HepG2 (cell line): ENCODE measurements around the gene PLEKHG5. TPM values are rescaled to one million over a fixed set of nuclear protein-coding genes. Genes with fewer than 3 reads are reported as not detected.

Experiments
- ATAC-seq: fragments of 200-7000 bp; cut with Tn5 transposase; 3 replicates; pipeline ENCODE4 v1.9.1; 2020; ENCODE audit warnings: mild to moderate bottlenecking, moderate library complexity
- BruUV-seq: library from RNA; stranded (reverse); fragments of 400-500 nt; replicated peaks from 2 replicates; lab custom pipeline; 2021; lab: Mats Ljungman, UMichigan
- CTCF ChIA-PET: fragments of 300-600 bp; formaldehyde crosslinking; extraction: SDS; loops from one replicate; lab custom pipeline; 2021; ENCODE audit warnings: low total read pairs, inconsistent platforms, low intra/inter-chr PET ratio; lab: Yijun Ruan, JAX
- POLR2A ChIA-PET: fragments of 350-600 bp; sonication (Branson Sonifier 250); formaldehyde crosslinking; loops from one replicate; lab custom pipeline; 2020; ENCODE audit warnings: antibody characterized with exemption, inconsistent platforms; lab: Yijun Ruan, JAX
- DNase-seq: peaks from one replicate; pipeline ENCODE4 v3.0.0-alpha.2; 2015; ENCODE audit warnings: low spot score
- FAIRE-seq: peaks from 3 replicates; lab custom pipeline; 2011; peaks lifted over from hg19 to GRCh38; lab: Jason Lieb, UNC
- H2AFZ ChIP-seq: one replicate; pipeline ENCODE4 v1.6.1; 2011; ENCODE audit warnings: low read length, inconsistent platforms
- H3K27ac ChIP-seq: fragments of 300-600 bp; 3 replicates; pipeline ENCODE4 v1.8.0; 2011; ENCODE audit warnings: mixed run types, mild to moderate bottlenecking, mixed read lengths, low read length, inconsistent platforms; ENCODE audit not compliant: insufficient read depth; ENCODE audit errors: extremely low read length
- H3K27me3 ChIP-seq, 2 experiments: fragments of 200-600 bp in 1 of 2; 2 replicates in 1 of 2; 3 replicates in 1 of 2; pipeline versions ENCODE4 v1.6.0 to v1.8.0; 2011; ENCODE audit warnings: low read length in 2 of 2, mild to moderate bottlenecking in 2 of 2, moderate library complexity in 2 of 2, inconsistent platforms in 1 of 2; ENCODE audit not compliant: insufficient read depth in 2 of 2, control insufficient read depth in 1 of 2
- H3K36me3 ChIP-seq, 2 experiments: fragments of 200-600 bp in 1 of 2; replicated peaks in 1 of 2; 2 replicates in 1 of 2; 3 replicates in 1 of 2; pipeline versions ENCODE4 v1.5.1 to v1.8.0; 2011; ENCODE audit warnings: low read length in 2 of 2, inconsistent platforms in 1 of 2; ENCODE audit not compliant: insufficient read depth in 2 of 2, control insufficient read depth in 1 of 2
- H3K4me1 ChIP-seq: 2 replicates; pipeline ENCODE4 v1.5.1; 2012; ENCODE audit warnings: low read length, inconsistent platforms; ENCODE audit not compliant: insufficient read depth
- H3K4me2 ChIP-seq: 2 replicates; pipeline ENCODE4 v1.6.0; 2011; ENCODE audit warnings: low read depth, low read length, inconsistent platforms
- H3K4me3 ChIP-seq, 3 experiments: fragments of 200-600 bp in 1 of 3; sonication (generic), shearing (Covaris generic) in 1 of 3; replicated peaks in 1 of 3; 2 replicates each; pipeline ENCODE4 v1.5.1; 2011 to 2016; ENCODE audit warnings: low read length in 3 of 3, inconsistent platforms in 2 of 3, low read depth in 2 of 3, mild to moderate bottlenecking in 2 of 3, control low read depth in 1 of 3, mixed read lengths in 1 of 3; ENCODE audit not compliant: insufficient read depth in 1 of 3
- H3K79me2 ChIP-seq: one replicate; pipeline ENCODE4 v1.6.1; 2011; ENCODE audit warnings: low read length, inconsistent platforms; ENCODE audit not compliant: insufficient read depth
- H3K9ac ChIP-seq: 2 replicates; pipeline ENCODE4 v1.6.0; 2011; ENCODE audit warnings: mild to moderate bottlenecking, low read depth, low read length, inconsistent platforms; ENCODE audit not compliant: insufficient read depth
- H3K9me3 ChIP-seq: 2 replicates; pipeline ENCODE4 v1.5.1; 2012; ENCODE audit warnings: mild to moderate bottlenecking, low read length
- H4K20me1 ChIP-seq: 2 replicates; pipeline ENCODE4 v1.6.0; 2011; ENCODE audit warnings: inconsistent platforms, mild to moderate bottlenecking, low read length, moderate library complexity; ENCODE audit not compliant: insufficient read depth
- ELF3 ChIP-seq: IDR thresholded peaks from 2 replicates; pipeline ENCODE4 v1.6.1; 2016; ENCODE audit warnings: missing genetic modification reagents, missing compliant biosample characterization
- HIVEP1 ChIP-seq: sonication (generic); formaldehyde crosslinking; IDR thresholded peaks from 2 replicates; pipeline ENCODE4 v1.4.0; 2020; ENCODE audit warnings: mild to moderate bottlenecking, missing genetic modification reagents
- HMGA1 ChIP-seq: sonication (generic); formaldehyde crosslinking; conservative IDR thresholded peaks from 2 replicates; pipeline ENCODE4 v1.4.0; 2020; ENCODE audit warnings: missing genetic modification reagents
- IRF2 ChIP-seq: IDR thresholded peaks from 2 replicates; pipeline ENCODE4 v1.6.1; 2018; ENCODE audit warnings: missing genetic modification reagents, missing compliant biosample characterization
- KMT2B ChIP-seq: IDR thresholded peaks from 2 replicates; pipeline ENCODE4 v1.6.1; 2016; ENCODE audit warnings: missing genetic modification reagents, missing compliant biosample characterization
- MAFG ChIP-seq: sonication (generic); formaldehyde crosslinking; IDR thresholded peaks from 2 replicates; pipeline ENCODE4 v1.5.1; 2020; ENCODE audit warnings: mild to moderate bottlenecking, missing genetic modification reagents
- PATZ1 ChIP-seq: sonication (generic); formaldehyde crosslinking; IDR thresholded peaks from 2 replicates; pipeline ENCODE4 v1.4.0; 2020; ENCODE audit warnings: missing genetic modification reagents
- TEAD2 ChIP-seq: sonication (generic); formaldehyde crosslinking; IDR thresholded peaks from 2 replicates; pipeline ENCODE4 v1.9.0; 2021; ENCODE audit warnings: missing genetic modification reagents
- U2AF2 ChIP-seq: fragments of 200-400 bp; formaldehyde crosslinking; IDR thresholded peaks from 2 replicates; pipeline ENCODE4 v1.6.1; 2017; ENCODE audit warnings: low read depth, mild to moderate bottlenecking, low read length
- ZNF350 ChIP-seq: sonication (generic); formaldehyde crosslinking; IDR thresholded peaks from 2 replicates; pipeline ENCODE4 v1.4.0; 2020; ENCODE audit warnings: mild to moderate bottlenecking, low read depth, missing genetic modification reagents, borderline replicate concordance
- ZNF431 ChIP-seq: sonication (generic); formaldehyde crosslinking; IDR thresholded peaks from 2 replicates; pipeline ENCODE4 v1.9.0; 2022; ENCODE audit warnings: missing genetic modification reagents, low read depth, mild to moderate bottlenecking, borderline replicate concordance
- ZNF563 ChIP-seq: sonication (generic); formaldehyde crosslinking; IDR thresholded peaks from 2 replicates; pipeline ENCODE4 v1.8.0; 2022; ENCODE audit warnings: mild to moderate bottlenecking, moderate library complexity, missing genetic modification reagents
- ZNF629 ChIP-seq: sonication (generic); formaldehyde crosslinking; conservative IDR thresholded peaks from 2 replicates; pipeline ENCODE4 v1.5.0; 2020; ENCODE audit warnings: missing genetic modification reagents
- ZNF782 ChIP-seq: sonication (generic); formaldehyde crosslinking; IDR thresholded peaks from 2 replicates; pipeline ENCODE4 v1.4.0; 2020; ENCODE audit warnings: missing genetic modification reagents, mild to moderate bottlenecking, borderline replicate concordance
- ZNF788 ChIP-seq: sonication (generic); formaldehyde crosslinking; IDR thresholded peaks from 2 replicates; pipeline ENCODE4 v1.5.0; 2020; ENCODE audit warnings: mild to moderate bottlenecking, missing genetic modification reagents, borderline replicate concordance
- ZNF878 ChIP-seq: sonication (generic); formaldehyde crosslinking; IDR thresholded peaks from 2 replicates; pipeline ENCODE4 v1.8.1; 2023; ENCODE audit warnings: mild to moderate bottlenecking, missing genetic modification reagents, moderate library complexity
- WGBS: methylation state at CpG from one replicate; pipeline ENCODE4 v1.1.6; 2017; ENCODE audit warnings: low lambda C conversion rate; 5-methylcytosine and 5-hydroxymethylcytosine counted together
- in situ Hi-C: cut with HindIII; loops from 2 replicates; pipeline ENCODE4 v1.10.0; 2017; ENCODE audit warnings: low pct_unique_long_range_greater_than_20kb; ENCODE audit not compliant: extremely low pct_ligation_motif_present
- intact Hi-C: fragments of 100-400 bp; cut with micrococcal nuclease; formaldehyde crosslinking; loops from one replicate; pipeline ENCODE4 v1.10.0; 2022; ENCODE audit not compliant: unreplicated experiment
- polyA plus RNA-seq, 8 experiments: library from polyadenylated mRNA; depleted of rRNA in 3 of 8; stranded (reverse) in 7 of 8; unstranded in 1 of 8; fragments of >200 nt; fragmentation: Illumina TruSeq in 4 of 8; extraction: Trizol in 4 of 8; gene quantifications; 2 replicates each; pipeline versions ENCODE4 v1.2.1 to v1.2.3, GENCODE V29; 2011 to 2016; ENCODE audit warnings: low read depth in 4 of 8, missing spikeins in 1 of 8, mixed read lengths in 1 of 8; ENCODE audit not compliant: insufficient read depth in 1 of 8
- total RNA-seq, 5 experiments: library from RNA; depleted of rRNA; stranded (reverse); fragments of >200 nt; fragmentation: Illumina TruSeq; extraction: Trizol; gene quantifications; 2 replicates each; pipeline ENCODE4 v1.2.3, GENCODE V29; 2016; ENCODE audit warnings: low read depth in 1 of 5
- TF ChIP-seq, protein P1 (sequence below): sonication (generic); formaldehyde crosslinking; conservative IDR thresholded peaks from 2 replicates; pipeline ENCODE4 v1.8.0; 2022; ENCODE audit warnings: low read depth, missing genetic modification reagents

Gene PLEKHG5
- total and polyA plus RNA-seq, 2 of the 13 experiments (the other 11 are each of a cell fraction or from before 2014, with no cell fraction given) = 1.9 to 3.5 TPM

DNA sequence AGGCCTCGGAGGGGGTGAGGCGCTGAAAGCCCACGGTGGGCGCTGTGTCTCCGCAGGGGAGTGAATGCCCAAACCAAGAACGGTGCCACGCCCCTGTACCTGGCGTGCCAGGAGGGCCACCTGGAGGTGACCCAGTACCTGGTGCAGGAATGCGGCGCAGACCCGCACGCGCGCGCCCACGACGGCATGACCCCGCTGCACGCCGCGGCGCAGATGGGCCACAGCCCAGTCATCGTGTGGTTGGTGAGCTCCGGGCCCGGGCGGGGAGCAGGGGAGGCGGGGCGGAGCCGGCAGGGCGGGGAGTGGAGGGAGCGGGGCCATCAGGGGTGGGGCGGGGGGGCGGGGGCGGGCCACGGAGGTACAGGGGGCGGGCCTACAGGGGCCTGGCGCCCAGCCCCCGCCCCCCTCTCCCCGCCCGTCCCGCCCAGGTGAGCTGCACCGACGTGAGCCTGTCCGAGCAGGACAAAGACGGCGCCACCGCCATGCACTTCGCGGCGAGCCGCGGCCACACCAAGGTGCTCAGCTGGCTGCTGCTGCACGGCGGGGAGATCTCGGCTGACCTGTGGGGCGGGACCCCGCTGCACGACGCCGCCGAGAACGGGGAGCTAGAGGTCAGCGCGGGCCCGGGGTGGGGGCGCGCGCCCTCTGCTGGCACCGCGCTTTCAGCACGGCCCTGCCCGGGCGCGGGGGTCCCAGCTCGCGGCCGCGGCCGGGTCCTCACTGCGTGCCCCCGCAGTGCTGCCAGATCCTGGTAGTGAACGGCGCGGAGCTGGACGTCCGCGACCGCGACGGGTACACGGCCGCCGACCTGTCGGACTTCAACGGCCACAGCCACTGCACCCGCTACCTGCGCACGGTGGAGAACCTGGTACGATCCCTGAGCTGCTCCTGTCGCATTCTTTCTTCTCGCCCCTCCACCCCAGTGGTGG, 51.0 kb downstream of the PLEKHG5 start (continued):
- no peak for TF ChIP-seq ZNF878

GRCh38 chr1:6438047-6438525, 53.4 kb downstream of the PLEKHG5 start:
- WGBS = 9% methylated on average over 5 of the region's 5 CpGs
- Histone ChIP-seq H3K27me3 (peaks cover 6 to 31% of the 10 kb centered on the region in 2 experiments), H3K9ac (no peak overlapping the region), H3K4me2 (no peak overlapping the region), H4K20me1 (no peaks in the 10 kb centered on the region), H3K27ac (no peak overlapping the region), H3K4me1 (peaks cover 30% of the 10 kb centered on the region), H3K9me3 (no peaks in the 10 kb centered on the region), H2AFZ (no peak overlapping the region), H3K36me3 (no peaks in the 10 kb centered on the region), H3K4me3 (no peak overlapping the region), H3K79me2 (no peaks in the 10 kb centered on the region)
- ChIA-PET POLR2A (interaction anchor here (1.1 to 1.4 kb wide), 3 partner anchors 10 to 15 kb away, joined by 3 to 5 read pairs (median 4); no protein-coding TSS in a partner anchor), CTCF (interaction anchor here (0.7 to 1.6 kb wide), 2 partner anchors 15 to 41 kb away, joined by 3 to 12 read pairs; no protein-coding TSS in a partner anchor)
- DNase-seq = peak; percentile 66
- ATAC-seq = peak; percentile 79
- peak; percentile 90 for FAIRE-seq
- in situ Hi-C loops = no loop called here
- BruUV-seq = no TSS peak
- intact Hi-C loops = no loop called here
- 0 out of 2 replicates have a peak, but pooled peaks have one; percentile 32 for TF ChIP-seq KMT2B (CRISPR knock-in tag)
- TF ChIP-seq HIVEP1 (CRISPR knock-in tag) = 0 out of 2 replicates have a peak, but pooled peaks have one; percentile 10
- 0 out of 2 replicates have a peak, but pooled peaks have one; percentile 4 for TF ChIP-seq ZNF629 (CRISPR knock-in tag)
- TF ChIP-seq ZNF563 (CRISPR knock-in tag) = no peak
- TF ChIP-seq TEAD2 (CRISPR knock-in tag) = no peak
- TF ChIP-seq, protein P1, sequence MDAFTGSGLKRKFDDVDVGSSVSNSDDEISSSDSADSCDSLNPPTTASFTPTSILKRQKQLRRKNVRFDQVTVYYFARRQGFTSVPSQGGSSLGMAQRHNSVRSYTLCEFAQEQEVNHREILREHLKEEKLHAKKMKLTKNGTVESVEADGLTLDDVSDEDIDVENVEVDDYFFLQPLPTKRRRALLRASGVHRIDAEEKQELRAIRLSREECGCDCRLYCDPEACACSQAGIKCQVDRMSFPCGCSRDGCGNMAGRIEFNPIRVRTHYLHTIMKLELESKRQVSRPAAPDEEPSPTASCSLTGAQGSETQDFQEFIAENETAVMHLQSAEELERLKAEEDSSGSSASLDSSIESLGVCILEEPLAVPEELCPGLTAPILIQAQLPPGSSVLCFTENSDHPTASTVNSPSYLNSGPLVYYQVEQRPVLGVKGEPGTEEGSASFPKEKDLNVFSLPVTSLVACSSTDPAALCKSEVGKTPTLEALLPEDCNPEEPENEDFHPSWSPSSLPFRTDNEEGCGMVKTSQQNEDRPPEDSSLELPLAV (CRISPR knock-in tag) = no peak
- no peak for TF ChIP-seq HMGA1 (CRISPR knock-in tag)
- TF ChIP-seq ZNF782 (CRISPR knock-in tag) = peak; percentile 59; the same call in 1 of the 2 replicates
- TF ChIP-seq MAFG (CRISPR knock-in tag) = no peak
- TF ChIP-seq ELF3 = 0 out of 2 replicates have a peak, but pooled peaks have one; percentile 13
- TF ChIP-seq PATZ1 (CRISPR knock-in tag) = peak; percentile 36; the same call in 1 of the 2 replicates
- 0 out of 2 replicates have a peak, but pooled peaks have one; percentile 18 for TF ChIP-seq IRF2
- TF ChIP-seq U2AF2 = no peak
- 0 out of 2 replicates have a peak, but pooled peaks have one; percentile 22 for TF ChIP-seq ZNF350 (CRISPR knock-in tag)
- peak; percentile 17; the same call in 1 of the 2 replicates for TF ChIP-seq ZNF788
- no peak for TF ChIP-seq ZNF431 (CRISPR knock-in tag)
